Stimulated activated CD8-positive, alpha-beta memory T cell treated with anti-CD3 and anti-CD28 coated beads, Interleukin-12 subunit alpha, Interleukin-12 subunit beta, amount 100 ng/mL, for 24 hours (primary cell): ENCODE data around the gene SLIT3.

ENCODE experiments used
- DNase-seq: peaks from one replicate; pipeline ENCODE4 v3.0.0-alpha.2; 2020; ENCODE audit errors: extremely low read depth

Gene SLIT3

DNA sequence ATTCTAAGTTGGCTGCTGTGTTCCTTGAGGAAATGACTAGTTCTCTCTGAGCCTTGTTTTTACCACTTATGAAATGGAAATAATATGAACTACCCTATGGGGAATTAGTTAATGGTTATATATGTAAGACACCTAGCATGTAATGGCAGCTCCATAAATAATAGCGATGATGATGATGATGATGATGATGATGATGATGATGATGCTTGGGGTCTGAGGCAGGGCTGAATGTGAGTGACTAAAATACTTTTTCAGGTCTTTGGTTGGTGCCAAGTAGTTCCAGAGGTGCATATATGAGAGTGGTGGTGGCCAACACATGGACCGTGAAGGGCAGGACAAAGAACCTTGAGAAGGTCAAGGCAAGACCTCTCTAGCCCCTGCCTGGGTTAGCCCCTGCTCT lies 598.4 kb downstream of the SLIT3 start:
- no peak for DNase-seq

DNA sequence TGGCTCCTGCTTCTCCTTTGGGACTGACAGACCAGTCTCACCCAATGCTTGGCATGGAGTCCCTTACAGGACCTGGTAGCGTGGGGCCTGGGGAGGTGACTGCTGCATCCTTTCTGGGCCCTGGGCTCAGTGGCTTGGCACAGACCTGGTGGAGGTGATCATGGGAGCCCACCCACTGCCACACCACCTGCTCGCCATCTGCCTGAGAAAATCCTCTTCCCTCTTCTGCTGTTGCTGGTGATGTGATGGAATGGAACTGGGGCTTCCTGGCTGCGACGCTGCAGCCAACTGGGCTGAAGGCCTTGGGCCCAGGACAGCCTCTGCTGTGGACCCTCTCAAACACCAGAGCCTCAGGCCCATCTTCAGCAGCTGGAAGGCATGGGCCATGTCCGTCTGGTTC lies 599.3 kb downstream of the SLIT3 start:
- no peak for DNase-seq

DNA sequence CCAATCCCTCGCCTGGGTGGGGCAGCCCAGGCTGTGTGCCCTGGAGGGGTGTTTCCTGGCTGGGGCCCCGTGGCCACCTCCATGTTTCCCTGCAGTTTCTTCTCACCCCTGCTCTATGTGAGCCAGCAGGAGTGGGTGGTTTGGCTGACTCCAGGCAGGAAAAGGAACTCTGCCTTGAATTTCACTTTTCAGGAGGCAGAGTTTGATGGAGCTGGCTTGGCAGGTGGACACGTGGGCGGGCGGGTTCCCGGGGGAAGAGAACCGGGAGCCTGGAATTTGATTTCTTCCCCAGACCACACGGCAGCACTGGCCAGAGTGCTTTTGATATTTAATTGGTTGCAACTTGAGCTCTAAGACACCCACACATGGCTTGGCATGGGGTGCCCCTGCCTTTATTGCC lies 601.9 kb downstream of the SLIT3 start:
- no peak for DNase-seq

DNA sequence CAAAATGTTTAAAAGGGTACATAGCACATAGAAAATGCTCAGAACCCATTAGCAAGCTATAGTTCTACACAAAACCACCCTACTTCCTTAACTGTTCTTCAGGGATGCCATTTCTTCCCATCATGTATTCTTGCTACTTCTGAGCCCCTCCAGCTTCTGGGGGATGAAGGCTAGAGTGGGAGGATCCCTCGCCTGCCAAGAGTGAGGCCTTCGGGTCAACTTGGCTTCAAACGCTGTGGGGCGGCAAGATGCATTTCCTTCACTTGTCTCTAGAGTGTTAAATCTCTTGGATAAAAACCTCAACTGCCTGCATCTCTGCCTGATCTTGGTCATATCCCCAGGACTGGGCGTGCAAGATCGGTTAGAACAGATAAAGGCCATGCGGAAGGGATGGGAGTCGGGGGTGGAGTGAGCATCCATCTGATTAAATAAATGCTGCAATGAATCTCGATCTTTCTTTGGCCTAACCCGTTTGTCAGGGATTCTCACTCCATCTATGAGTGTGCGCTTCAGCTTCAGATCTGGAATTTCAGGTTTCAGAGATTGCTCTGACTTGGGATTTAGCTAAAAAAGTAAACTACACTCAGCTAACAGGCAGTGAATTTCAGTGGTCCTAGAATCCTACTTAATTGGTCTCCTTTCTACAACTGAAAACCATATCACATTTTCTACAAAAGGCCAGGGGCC lies 603.8 kb downstream of the SLIT3 start:
- no peak for DNase-seq

DNA sequence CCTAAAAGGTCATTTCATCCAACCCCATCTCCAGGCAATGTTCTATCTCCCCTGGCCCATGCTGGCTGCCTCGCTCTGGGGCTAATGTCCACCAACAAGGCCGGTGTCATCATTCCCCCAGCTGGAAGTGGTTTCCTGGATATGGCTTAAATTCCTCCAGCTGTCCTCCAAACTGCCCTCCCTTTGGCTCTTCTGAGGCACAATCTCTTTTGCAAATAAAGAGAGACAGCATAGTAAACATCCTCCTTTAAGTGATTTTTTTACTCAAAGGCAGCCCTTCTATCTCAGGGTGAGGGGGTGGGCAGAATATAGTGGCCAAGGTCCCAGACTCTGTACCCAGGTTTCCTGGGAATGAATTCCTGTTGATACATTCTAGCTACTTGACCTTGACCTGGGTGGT lies 604.3 kb downstream of the SLIT3 start:
- no peak for DNase-seq

DNA sequence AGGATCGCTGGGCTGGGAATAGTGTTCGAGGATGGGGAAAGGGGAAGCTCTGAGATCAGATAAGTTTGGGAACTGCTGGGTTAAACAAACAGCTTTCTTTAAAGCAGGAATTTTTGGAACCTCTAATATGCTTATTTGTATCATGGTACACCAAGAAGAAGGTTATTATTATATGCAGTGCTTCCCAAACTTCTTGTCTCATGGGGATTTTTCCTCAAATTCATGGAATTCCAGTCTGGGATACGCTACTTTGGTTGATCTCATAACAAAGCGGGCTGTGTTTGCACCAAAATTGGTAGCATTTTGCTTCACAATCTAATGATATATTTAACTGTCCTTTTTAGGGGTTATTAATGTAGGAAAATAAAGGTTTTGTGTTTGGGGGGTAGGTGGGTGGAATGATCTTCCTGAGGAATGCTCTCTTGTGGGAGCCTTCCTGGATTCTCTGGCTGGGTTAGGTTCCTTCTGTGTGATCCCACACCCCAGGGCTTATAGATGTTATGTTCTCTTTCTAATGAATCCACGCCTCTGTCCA lies 605.6 kb downstream of the SLIT3 start:
- DNase-seq = no peak

DNA sequence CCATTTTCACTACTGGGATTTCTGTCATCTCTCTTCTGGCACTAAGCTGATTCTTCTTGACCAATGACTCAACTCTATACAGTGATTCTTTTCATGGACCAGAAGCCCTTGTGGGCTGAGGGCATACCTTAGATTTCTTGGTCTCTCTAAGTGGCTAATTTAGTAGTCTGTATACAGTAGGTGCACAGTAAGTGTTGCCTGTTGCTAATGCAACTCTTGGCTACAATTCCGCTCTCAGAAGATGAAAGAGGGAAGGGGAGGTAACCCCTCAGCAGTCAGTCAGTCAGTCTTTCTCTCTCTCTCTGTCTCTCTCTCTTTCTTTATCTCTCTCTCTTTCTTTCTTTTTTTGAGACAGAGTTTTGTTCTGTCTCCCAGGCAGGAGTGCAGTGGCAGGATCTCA lies 606.6 kb downstream of the SLIT3 start:
- no peak for DNase-seq

DNA sequence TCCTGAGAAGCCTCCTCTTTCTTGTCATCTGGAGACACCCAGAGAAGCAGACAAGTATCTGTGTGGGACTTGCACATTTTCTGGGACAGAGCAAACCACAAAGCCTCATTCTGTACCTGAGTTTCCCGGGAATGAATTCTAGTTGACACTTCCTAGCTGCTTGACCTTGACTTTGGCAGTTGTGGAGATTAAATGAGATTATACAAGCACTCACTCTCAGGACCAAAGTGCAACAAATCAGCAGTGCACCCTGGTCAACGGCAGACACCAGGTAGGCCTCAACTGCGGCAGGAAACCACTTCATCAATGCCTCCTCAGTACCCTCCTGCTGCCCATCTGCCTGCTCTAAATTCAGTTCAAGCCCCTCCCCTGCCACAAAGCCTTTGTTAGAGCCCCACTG lies 607.1 kb downstream of the SLIT3 start:
- DNase-seq = no peak

DNA sequence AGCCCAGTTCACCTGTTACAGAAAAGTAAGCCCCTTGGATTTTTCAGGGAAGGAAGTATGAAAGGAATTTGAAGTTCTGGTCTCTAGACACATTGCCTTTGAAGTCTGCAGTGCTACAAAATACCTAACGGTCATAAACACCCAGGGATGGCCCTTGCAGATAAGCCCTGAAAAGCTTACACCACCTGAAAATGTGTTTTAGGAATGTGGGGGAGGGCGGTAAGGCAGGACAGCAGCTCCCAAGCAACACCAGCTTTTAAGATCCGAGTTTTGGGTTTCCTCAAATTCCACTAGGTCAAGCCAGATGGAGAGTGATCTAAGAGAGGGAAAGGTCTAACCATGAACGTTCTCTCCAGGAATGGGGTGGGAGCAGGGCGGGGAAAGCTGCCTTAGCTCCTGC lies 607.6 kb downstream of the SLIT3 start:
- no peak for DNase-seq

DNA sequence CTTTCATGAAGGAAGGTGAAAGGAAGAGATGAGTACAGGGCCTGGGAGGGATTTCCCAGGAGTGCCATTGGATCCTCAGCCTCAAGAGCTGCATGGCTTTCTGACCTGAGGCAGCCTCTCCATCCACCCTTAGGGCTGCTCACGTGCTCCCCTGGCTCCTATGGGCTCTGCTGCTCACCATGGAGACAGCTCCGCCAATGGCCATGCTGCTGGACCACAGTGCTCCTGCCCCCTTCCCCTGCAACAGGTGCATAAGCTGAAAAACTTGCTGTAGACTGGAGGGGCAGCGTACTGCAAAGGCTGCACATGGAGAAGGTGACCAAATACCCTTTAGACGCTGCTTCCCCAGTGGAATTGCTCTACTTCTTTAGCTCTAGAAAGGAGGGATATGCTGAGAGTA lies 609.0 kb downstream of the SLIT3 start:
- DNase-seq = no peak

DNA sequence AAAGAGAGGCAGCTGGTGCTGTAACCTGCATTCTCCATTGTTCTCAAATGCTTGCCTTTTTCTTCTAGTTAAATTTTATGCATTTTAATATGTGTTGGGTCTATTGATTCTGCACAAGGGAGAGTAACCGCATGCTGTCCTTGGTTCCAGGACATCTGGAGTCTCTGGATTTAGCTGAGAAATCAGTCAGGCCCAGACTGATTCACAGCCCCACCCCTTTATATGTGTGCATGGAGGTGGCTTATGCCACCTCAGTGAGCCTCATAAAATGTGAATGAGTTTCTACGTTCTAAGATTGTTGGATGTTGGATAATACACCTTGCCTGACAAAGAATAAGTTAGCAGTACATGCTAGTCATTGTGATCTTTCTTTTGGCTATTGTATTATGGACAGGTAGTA lies 611.7 kb downstream of the SLIT3 start:
- DNase-seq = no peak

DNA sequence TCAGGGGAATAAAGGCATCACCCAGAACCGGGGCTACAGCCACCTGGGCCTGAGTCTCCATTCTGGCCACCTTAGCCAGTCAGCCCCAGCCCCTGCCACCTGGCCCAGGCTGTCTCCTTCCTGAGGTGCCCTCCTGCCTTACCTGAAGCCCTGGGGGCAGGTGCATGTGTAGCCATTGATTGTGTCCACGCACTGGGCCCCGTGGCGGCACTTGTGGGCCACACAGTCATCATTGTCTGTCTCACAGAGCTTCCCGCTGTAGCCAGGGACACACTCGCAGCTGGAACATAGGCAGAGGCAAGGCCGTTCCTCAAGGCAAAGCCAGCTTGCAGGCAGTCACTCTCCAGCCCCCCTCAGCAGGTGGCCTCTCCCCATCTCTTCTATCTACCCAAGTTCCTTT lies 614.1 kb downstream of the SLIT3 start:
- DNase-seq = no peak

DNA sequence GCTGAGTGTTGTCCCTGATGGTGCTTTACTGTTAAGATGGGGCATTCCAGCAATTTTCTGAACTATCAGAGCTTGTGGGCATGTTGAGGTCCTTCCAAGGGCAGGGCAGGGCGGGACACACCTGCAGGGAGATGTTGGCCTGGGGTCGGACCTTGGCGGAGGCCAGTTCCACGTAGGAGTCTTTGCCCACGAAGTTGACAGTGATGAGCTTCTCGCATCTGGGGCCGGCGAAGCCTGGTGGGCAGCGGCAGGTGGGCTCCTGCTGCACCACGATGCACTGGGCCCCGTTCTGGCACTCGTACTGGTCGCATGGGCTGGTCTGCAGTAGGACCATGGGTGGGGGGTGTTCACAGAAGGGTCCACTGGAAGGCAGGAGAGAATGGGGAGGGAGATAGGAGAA lies 615.4 kb downstream of the SLIT3 start:
- DNase-seq = no peak

DNA sequence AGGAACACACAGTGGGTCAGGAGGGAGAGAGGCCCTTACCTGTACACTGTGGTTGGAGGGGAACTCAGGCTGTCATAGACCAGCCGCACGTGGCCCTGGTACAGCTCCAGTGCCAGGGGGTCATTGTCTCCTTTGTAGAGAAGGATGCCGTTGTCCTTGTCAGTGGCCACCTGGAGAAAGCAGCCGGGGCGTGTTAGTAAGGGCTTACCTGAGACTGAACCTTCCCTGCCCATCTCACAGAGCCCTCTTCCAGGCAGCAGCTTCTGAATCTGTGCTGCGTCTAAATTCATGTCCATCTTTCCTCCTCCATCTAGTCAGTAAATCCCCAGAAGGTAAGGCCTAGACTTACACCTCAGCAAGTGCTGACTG lies 617.0 kb downstream of the SLIT3 start:
- no peak for DNase-seq

DNA sequence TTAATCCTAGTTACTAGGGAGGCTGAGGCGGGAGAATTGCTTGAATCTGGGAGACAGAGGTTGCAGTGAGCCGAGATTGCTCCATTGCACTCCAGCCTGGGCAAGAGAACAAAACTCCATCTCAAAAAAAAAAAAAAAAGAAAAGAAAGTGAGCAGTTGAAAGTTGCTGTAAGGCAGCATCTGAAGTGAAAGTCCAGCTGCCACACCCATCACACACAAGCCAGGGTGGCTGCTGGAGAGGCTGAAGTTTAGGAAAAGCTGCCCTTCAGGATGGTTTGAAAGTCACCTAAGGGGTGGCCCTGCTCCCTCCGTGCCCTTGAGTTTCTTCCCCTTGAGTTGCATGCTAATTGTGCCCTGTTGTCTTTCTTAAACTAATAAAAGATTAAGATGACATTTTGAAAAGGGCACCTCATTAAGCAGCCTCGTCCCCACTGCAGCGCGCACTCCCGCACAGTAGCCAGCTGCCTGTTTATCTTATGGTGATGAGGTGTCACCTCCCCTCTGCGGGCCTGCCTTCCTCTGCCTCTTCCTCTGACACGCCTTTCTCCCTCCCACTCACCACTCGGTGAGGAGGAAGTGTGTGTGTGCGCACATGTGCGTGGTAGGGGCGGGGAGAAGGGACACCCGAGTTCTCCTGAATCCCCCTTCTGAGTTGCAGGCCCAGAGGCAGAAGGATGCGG lies 617.6 kb downstream of the SLIT3 start:
- DNase-seq = no peak

DNA sequence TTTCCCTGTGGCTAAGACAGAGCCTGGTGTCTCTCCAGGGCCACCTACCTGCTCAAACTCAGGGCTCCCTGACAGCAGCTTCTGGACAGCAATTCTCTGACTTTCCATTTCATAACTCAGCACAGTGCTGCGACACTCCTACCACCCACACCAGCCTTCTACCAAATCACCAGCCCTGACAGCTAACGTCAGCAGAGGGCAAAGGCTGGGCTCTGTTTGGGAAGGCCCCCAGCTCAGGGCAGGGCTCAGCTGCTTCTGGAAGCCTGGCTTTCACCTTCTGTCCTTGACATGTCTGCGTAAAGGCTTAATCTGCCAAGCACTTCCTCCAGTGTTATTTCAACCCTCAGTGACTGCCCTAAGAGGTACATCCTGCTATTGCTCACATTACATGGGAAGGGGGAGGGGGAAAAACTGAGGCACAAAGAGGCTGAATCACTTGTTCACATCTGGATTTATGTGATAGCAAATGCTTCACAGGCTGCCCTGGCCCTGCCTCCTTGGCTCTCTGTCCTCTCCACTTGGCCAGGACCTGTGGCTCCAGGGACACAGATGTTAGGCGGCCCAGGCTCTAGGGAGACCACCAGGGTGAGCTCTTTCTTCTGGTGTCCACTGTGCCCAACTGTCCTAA lies 619.3 kb downstream of the SLIT3 start:
- DNase-seq = no peak

DNA sequence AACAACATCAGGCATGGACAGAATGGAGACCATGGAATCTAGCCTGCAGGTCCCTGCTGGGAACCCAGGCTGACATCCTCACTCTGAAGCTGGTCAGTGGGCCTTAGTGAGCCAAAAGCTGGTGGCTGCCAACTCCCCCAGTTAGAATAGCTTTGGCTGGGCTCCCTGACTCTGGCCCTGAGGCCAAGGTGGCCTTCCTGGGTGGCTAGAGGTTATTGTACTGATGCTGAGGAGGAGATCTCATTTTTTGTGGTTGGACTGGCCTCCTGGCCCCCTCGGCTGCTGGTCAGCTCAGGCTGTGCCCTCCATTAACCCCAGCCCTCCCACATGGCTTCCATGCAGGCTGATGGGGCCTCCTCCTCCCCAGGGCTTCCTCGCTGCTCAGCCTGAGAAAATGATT lies 620.5 kb downstream of the SLIT3 start:
- no peak for DNase-seq

DNA sequence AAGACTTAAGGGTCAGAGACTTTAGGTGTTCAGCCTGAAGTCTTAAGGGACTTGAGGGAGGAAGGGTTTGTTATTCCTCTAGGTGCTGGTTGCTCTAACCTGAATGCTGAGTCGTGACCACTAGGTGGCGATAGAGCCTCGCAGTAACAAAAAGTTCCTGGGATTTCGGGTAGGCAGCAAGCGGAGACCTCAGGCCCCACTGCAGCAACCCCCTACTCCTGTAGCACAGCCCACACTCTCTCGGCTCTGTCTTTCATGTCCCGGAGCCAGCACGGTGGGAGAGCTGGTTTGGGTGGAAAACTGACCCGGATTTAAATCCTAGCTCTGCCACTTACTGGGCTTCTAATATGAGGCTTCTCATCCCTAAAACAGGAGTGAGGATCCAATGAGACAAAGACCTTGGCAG lies 621.4 kb downstream of the SLIT3 start:
- peak; percentile 9 for DNase-seq

DNA sequence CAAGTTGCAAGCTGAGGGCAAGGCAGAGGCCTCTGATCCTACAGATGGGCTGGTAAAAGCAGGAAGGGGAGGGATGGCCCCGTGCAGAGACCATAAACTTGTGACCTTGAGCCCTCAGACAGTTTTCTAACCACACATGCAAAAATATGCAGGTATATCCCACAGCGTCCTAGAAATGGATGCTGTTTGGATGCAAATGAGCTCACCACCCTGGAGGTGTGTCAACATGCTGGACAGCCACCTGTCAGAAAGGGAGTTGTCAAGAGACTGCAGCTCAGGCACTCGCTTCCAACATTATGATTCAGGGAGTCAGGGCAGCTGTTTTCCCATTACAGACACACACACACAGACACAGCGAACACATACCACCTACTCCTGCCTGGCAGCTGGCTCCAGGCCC lies 624.4 kb downstream of the SLIT3 start:
- no peak for DNase-seq

DNA sequence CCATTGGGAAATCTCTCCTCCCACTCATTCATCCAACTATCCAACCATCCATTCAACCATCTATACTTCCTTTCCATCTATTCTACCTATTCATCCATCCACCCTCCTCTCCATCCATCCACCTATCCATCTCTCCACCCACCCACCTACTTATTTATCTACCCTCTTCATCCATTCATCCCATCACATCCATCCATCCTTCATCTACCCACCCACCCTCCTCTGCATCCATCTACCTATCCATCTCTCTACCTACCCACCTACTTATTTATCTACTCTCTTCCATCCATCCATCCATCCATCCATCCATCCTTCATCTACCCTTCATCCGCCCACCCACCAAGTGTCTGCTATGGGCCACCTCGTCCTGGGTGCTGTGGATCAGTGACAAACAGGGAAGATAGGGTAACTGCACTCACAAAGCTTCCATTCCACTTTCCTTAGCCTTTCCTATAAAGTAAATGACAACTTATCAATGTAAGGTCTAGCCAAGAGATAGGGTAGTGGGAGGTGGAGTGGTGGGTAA lies 625.0 kb downstream of the SLIT3 start:
- DNase-seq = no peak

DNA sequence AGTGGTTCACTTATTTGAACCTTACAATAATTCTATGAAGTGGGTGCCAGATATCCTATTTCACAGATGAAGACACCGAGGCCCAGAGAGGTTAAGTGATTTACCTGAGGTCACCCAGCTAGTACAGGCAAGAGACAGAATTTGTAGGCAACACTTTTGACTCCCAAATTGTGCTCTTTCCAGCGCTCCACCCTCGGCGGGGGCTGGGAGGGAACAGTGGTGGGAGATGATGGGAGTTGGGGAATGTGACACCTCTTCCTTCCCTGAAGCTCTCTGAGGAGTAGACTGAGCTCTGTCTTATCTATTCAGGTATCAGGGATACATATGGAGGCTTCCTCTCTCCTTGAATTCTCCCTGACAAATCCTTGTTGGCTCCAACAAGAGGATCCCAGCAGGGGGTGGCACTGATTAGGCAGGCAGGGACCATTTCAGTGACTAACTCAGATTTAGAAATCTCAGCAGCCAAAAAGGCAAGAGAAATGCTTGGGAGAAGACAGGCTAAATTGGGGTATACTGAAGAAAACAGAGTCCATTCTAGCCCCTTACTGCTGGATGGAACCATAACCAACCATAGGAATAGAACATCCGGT lies 626.0 kb downstream of the SLIT3 start:
- no peak for DNase-seq

DNA sequence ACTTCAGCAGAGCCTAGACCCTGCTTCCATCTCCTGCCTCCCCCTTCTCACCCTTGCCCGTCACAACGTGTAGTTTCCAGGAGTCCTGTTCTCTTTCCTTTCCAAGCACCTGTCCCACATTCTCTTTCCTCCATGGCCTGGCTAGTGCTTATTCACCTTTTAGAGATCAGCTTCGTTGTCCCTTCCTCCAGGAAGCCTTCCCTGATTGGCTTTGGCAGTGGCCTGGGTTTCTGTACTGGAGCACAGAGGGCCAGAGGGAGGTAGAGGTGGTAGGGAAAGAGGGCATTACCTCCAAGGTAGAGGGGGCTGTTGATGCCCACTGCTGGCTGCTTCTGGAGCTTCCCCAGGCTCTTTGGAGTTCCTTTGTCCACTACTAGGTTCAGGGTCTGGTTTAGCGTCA lies 628.1 kb downstream of the SLIT3 start:
- DNase-seq = no peak

DNA sequence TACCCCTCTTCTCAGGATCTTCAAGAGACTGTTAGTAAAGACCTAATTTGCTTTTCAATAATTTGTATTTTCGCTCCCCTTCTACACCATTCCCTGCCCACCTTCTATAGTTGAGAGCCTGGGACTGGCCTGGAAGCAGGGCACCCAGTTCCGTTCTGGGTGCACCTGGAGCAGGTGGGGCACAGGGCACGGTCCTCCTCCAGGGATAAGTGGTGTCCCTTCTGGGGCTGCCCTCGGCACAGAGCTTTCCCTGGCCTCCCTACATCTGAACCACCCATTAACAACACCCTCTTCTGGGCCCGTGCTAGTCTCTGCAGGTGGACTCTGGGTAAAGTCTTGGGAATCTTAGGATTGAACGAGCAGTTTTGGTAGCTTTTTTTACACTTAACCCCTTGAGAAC lies 628.9 kb downstream of the SLIT3 start:
- DNase-seq = no peak
